Transverse colon (tissue), 4 donors: Measurements from ENCODE around the gene CARD19. TPM values are rescaled to one million over a fixed set of nuclear protein-coding genes. Genes with fewer than 3 reads are reported as not detected.

ENCODE experiments used
- DNase-seq: peaks from one replicate; pipeline ENCODE4 v3.0.0-alpha.2; 2019
- H3K27ac ChIP-seq, 4 donors: fragments of 200-600 bp; sonication (generic); 2 replicates each; pipeline ENCODE4 v1.5.1; 2016 to 2018; ENCODE audit warnings: inconsistent platforms in 4 of 4
- H3K27me3 ChIP-seq: fragments of 200-600 bp; sonication (generic); 2 replicates; pipeline ENCODE4 v1.5.1; 2017; ENCODE audit warnings: inconsistent platforms
- H3K36me3 ChIP-seq, 4 donors: fragments of 200-600 bp; sonication (generic); 2 replicates each; pipeline ENCODE4 v1.5.1; 2017 to 2019; ENCODE audit warnings: inconsistent platforms in 4 of 4
- H3K4me1 ChIP-seq, 4 donors: fragments of 200-600 bp; sonication (generic); 2 replicates each; pipeline ENCODE4 v1.5.1; 2017 to 2020; ENCODE audit warnings: inconsistent platforms in 4 of 4
- H3K4me3 ChIP-seq, 4 donors: fragments of 200-600 bp; sonication (generic); 1 replicate in 1 of 4; 2 replicates in 3 of 4; pipeline versions ENCODE4 v1.5.1 to v1.6.1; 2017 to 2019; ENCODE audit warnings: inconsistent platforms in 4 of 4
- H3K9me3 ChIP-seq, 2 donors: fragments of 200-600 bp; sonication (generic); 2 replicates each; pipeline ENCODE4 v1.5.1; 2017 to 2019; ENCODE audit warnings: inconsistent platforms in 2 of 2
- EP300 ChIP-seq: sonication (generic); formaldehyde crosslinking; IDR thresholded peaks from one replicate; pipeline ENCODE4 v1.6.1; 2017; ENCODE audit warnings: antibody characterized with exemption, low read depth
- POLR2A ChIP-seq: fragments of 450-650 bp; IDR thresholded peaks from one replicate; pipeline ENCODE4 v1.6.1; 2016; ENCODE audit warnings: antibody characterized with exemption, mild to moderate bottlenecking, moderate library complexity
- POLR2AphosphoS5 ChIP-seq, 3 donors: sonication (generic); formaldehyde crosslinking; IDR thresholded peaks; one replicate each; pipeline ENCODE4 v1.6.1; 2016; ENCODE audit warnings: antibody characterized with exemption in 3 of 3
- WGBS, 2 donors: methylation state at CpG; one replicate each; pipeline ENCODE4 v1.1.5; 2018; ENCODE audit warnings: low coverage in 1 of 2; 5-methylcytosine and 5-hydroxymethylcytosine counted together
- in situ Hi-C, 4 donors: fragments of 200-750 bp; cut with MboI; loops; one replicate each; pipeline versions ENCODE4 v1.15.0 to v1.15.1; 2017; ENCODE audit warnings: low sequenced_read_pairs in 3 of 4, low pct_ligation_motif_present in 1 of 4, low pct_unique_long_range_greater_than_20kb in 1 of 4
- intact Hi-C: fragments of 100-400 bp; cut with DNase I; formaldehyde crosslinking; loops from one replicate; pipeline ENCODE4 v1.15.1; 2023; ENCODE audit warnings: low total_unique reads
- total RNA-seq, 4 donors: library from RNA; depleted of rRNA; stranded (reverse); fragments of >200 nt; gene quantifications; one replicate each; pipeline ENCODE4 v1.1.0, GENCODE V29; 2016
- TF ChIP-seq, protein P1 (sequence below), 5 experiments: fragments of 200-600 bp in 3 of 5; fragments of 450-650 bp in 2 of 5; sonication (generic) in 3 of 5; IDR thresholded peaks; 1 replicate in 2 of 5; 2 replicates in 3 of 5; pipeline ENCODE4 v1.5.1; 2016 to 2017; ENCODE audit warnings: antibody characterized with exemption in 5 of 5, inconsistent platforms in 3 of 5, mild to moderate bottlenecking in 2 of 5, moderate library complexity in 1 of 5

The CARD19 gene
- total RNA-seq, 4 donors from 2014 or later: 16.3 to 105 (median 88.2) TPM

DNA sequence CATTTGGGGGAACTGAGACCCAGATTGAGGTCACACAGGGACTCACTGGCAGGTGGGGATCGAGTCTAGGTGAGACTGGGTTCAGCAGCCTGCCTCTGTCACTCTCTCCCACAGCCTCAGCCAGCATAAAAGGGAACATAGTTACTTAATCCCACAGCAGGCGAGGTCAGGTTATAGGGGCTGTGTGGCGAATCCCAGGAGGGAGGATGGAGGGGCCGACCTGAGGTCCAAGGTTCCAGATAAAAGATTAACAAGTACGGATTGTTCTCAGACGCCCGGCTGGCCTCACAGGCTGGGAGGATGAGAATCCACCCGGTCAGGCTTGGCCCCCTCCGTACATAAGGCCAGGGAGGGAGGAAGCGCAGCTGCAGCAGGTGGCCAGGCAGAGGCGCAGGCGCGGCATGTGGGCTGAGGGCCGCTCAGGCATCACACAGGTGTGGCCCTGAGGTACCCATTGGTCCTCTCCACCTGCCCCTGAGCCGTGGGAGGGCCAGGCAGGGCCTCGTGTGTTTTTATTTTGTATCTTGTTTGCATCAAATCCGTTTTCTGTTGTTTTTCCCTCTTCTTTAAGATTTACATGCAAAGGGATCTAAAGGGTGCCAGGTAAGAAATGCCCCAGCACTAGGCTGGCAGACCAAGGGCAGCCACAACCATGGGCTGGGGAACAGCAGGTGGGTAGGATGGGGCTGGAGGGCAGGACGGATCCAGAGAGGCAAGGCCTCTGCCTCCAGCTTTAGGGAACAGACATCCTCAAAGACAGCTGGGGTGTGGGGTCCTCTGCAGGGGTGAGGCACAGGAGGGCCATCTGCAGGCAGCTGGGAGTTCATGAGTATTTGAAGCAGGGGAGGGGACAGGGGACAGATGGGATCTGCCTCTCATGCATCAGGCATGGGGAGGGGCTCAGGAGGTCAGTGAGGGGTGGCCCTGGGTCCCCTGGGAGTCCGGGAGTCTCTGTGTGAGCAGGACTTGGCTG, 33.9 kb upstream of the CARD19 start:
- DNase-seq: peak; percentile 74
- H3K27ac ChIP-seq: peak overlapping the region; percentile 17 to 47 (median 26)
- H3K4me1 ChIP-seq: peaks cover 9 to 50% (median 21%) of the 10 kb centered on the region in 4 donors

DNA sequence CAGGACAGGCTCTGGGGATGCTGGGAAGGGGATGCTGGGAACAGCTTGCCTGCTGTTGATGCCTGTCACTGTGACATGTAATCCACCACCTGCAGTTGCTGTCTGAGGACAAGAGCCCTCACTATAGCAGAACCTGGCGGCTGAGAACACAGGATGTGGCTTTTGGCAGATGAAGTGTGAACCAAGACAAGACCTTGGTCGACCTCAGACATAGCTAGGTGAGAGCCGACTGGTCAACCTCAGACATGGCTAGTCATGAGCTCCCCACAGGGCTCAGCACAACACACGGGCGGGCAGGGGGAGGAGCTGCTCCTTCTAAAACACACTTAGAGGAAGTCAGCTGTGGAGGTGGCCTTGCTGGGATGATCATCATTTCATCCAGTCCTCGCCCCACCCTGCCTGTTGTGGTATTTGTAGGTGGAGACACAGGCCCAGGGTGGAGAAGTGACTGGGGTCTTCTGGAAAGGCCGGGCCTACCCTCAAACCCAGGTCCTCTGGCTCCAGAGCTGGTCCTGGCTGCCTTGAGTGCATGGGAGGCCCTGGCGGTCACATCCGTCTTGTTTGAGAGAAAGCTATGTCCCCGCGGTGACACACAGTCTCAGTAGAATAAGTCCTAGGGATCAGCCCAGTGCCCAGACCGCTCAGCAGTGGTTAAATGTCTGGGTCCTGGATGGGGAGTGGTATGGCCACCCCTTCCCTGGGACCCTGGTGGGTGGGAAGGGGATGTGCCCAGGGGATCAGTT, 31.5 kb upstream of the CARD19 start:
- Histone ChIP-seq H3K4me3 (no peak overlapping the region), H3K27ac (peak overlapping the region; percentile 23 to 71 (median 56)), H3K4me1 (peaks cover 0 to 35% (median 12%) of the 10 kb centered on the region in 4 donors), H3K36me3 (no peaks in the 10 kb centered on the region), H3K27me3 (no peaks in the 10 kb centered on the region), H3K9me3 (no peaks in the 10 kb centered on the region)
- in situ Hi-C loops (no loop called here), intact Hi-C loops (no loop called here)
- DNase-seq: peak; percentile 77
- TF ChIP-seq, protein P1, sequence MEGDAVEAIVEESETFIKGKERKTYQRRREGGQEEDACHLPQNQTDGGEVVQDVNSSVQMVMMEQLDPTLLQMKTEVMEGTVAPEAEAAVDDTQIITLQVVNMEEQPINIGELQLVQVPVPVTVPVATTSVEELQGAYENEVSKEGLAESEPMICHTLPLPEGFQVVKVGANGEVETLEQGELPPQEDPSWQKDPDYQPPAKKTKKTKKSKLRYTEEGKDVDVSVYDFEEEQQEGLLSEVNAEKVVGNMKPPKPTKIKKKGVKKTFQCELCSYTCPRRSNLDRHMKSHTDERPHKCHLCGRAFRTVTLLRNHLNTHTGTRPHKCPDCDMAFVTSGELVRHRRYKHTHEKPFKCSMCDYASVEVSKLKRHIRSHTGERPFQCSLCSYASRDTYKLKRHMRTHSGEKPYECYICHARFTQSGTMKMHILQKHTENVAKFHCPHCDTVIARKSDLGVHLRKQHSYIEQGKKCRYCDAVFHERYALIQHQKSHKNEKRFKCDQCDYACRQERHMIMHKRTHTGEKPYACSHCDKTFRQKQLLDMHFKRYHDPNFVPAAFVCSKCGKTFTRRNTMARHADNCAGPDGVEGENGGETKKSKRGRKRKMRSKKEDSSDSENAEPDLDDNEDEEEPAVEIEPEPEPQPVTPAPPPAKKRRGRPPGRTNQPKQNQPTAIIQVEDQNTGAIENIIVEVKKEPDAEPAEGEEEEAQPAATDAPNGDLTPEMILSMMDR (IDR thresholded peaks at IDR 0.05): no peak
- TF ChIP-seq POLR2AphosphoS5 (IDR thresholded peaks at IDR 0.05): peak in 2 of 3 donors; percentile 34 to 36
- no peak for TF ChIP-seq EP300
- peak; percentile 40 for TF ChIP-seq POLR2A
- WGBS, 2 donors: 83% methylated on average over 10 of the region's 12 CpGs; no CpG with 5 or more reads in 1 of the 2 donors

More for the DNA sequence above, 33.9 kb upstream of the CARD19 start:
- WGBS, 2 donors: 46% methylated on average over 19 of the region's 19 CpGs; no CpG with 5 or more reads in 1 of the 2 donors
- Histone ChIP-seq H3K36me3 (no peaks in the 10 kb centered on the region), H3K4me3 (no peak overlapping the region), H3K9me3 (no peaks in the 10 kb centered on the region), H3K27me3 (no peaks in the 10 kb centered on the region)
- in situ Hi-C loops (no loop called here), intact Hi-C loops (no loop called here)
- TF ChIP-seq POLR2AphosphoS5 (IDR thresholded peaks at IDR 0.05) (no peak), POLR2A (no peak), EP300 (no peak)
- TF ChIP-seq, protein P1 (IDR thresholded peaks at IDR 0.05): no peak

DNA sequence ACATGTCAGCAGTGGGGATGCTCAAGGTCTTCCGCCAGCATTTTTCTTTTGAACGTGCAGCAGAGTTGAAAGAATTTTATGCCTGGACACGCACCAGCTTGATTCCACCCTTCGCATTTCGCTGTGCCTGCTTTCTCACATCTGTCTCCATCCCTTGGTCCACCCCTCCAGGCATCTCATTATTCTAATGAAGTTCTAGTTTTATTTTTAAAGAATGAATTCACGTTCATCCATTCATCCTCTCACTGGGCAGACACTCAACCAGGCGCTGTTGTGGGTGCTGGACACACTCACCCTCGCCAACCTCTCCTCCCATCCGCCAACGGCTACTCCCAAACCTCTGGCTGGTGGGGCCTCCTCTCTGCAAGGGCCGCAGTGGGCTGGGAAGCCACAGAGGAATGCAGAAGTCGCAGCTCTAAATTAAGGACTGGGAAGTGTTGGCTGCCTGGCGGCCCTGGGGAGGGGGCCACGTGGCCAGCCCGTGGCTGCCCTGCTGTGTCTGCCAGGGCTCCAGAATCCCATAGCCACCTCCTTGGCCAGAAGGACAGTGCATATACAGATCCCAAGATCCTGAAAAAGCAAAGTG, 30.8 kb upstream of the CARD19 start:
- H3K4me3 ChIP-seq: no peak overlapping the region
- H3K36me3 ChIP-seq: no peaks in the 10 kb centered on the region
- in situ Hi-C loops: no loop called here
- TF ChIP-seq, protein P1 (IDR thresholded peaks at IDR 0.05): no peak
- TF ChIP-seq EP300: no peak
- TF ChIP-seq POLR2A: no peak
- TF ChIP-seq POLR2AphosphoS5 (IDR thresholded peaks at IDR 0.05): no peak
- WGBS, 2 donors: 79 to 93% methylated on average over 3 to 15 of the region's 15 CpGs
- no peak for DNase-seq
- intact Hi-C loops: no loop called here
- no peaks in the 10 kb centered on the region for H3K9me3 ChIP-seq
- H3K27ac ChIP-seq: peak overlapping the region in 1 of 4 donors; percentile 43
- H3K4me1 ChIP-seq: peaks cover 0 to 30% (median 10%) of the 10 kb centered on the region in 4 donors
- H3K27me3 ChIP-seq: no peaks in the 10 kb centered on the region
